ENCODE data around the gene ELOB.

DNA sequence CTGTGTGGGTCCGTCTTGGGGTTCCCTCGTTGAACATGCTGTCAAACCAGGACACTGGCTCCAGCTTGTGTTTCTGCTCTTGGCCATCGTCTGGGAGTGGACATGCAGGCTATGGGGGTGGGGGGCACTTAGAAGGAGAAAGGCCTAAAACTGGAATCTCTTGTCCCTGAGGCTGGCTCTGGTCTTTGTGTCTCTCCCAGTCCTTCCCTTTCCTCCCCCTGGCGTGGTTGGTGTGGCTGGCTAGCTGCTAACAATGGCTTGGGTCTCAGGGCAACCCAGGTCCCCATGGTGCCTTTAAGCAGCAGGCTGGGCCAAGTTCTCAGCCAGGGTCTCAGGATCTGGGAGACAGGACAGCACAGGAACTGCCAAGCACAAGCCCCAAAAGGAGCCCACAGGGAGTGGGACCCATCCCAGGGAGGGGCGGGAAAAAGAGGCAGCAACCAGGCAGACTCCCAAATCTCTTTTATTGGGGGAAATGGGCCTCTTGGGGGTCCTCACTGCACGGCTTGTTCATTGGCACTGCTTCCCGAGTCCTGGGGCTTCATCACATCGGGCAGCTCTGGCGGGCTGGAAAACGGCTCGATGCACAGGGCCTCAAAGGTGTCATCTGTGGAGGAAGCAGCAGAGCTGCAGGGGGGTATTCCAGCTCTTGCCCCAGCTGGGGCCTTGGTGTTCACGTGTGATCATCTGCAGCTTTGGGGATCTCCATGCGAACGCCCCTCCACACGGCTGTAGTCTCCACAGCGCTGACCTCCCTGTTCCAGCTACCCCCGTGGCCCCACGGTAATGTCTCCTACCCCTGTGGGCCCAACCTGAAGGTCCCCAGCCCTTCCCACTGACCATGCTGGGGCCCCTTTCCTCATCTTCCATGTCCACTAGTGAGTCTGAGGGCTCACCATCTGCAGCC, 5.3 kb downstream of the ELOB start:
- TF ChIP-seq ZBTB33 (IDR thresholded peaks at IDR 0.05; ENCODE audit: borderline replicate concordance, low read depth) = no peak
- TF ChIP-seq TAF1 (IDR thresholded peaks at IDR 0.05; ENCODE audit: borderline replicate concordance, low read depth, low read length) = no peak
- peak; percentile 30; the same call in 1 of the 2 replicates for TF ChIP-seq POLR2AphosphoS5 (IDR thresholded peaks at IDR 0.05; ENCODE audit: low read depth, low read length)
- TF ChIP-seq CTCF (IDR thresholded peaks at IDR 0.05) = no peak
- TF ChIP-seq MEF2A (IDR thresholded peaks at IDR 0.05; ENCODE audit: borderline replicate concordance, low read depth) = no peak
- no peak for TF ChIP-seq USF1 (IDR thresholded peaks at IDR 0.05; ENCODE audit: borderline replicate concordance, low read depth)
- TF ChIP-seq GATA2 (CRISPR knock-in tag; IDR thresholded peaks at IDR 0.05) = no peak
- TF ChIP-seq SIN3A (IDR thresholded peaks at IDR 0.05; ENCODE audit: borderline replicate concordance, low read depth, low read length) = peak; percentile 18; the same call in 1 of the 2 replicates
- no peak for TF ChIP-seq USF2 (IDR thresholded peaks at IDR 0.05; ENCODE audit: borderline replicate concordance, low read depth, low read length)
- TF ChIP-seq EZH2phosphoT487 (IDR thresholded peaks at IDR 0.05; ENCODE audit: borderline replicate concordance, low read depth) = no peak
- no peak for TF ChIP-seq REST (IDR thresholded peaks at IDR 0.05; ENCODE audit: low read depth, low read length)
- TF ChIP-seq, protein P1, sequence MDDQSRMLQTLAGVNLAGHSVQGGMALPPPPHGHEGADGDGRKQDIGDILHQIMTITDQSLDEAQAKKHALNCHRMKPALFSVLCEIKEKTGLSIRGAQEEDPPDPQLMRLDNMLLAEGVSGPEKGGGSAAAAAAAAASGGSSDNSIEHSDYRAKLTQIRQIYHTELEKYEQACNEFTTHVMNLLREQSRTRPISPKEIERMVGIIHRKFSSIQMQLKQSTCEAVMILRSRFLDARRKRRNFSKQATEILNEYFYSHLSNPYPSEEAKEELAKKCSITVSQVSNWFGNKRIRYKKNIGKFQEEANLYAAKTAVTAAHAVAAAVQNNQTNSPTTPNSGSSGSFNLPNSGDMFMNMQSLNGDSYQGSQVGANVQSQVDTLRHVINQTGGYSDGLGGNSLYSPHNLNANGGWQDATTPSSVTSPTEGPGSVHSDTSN (IDR thresholded peaks at IDR 0.05) = no peak

Measured in SK-N-SH (cell line).